Measurements from ENCODE around the gene HSFX4. TPM values are rescaled to one million over a fixed set of nuclear protein-coding genes. Genes with fewer than 3 reads are reported as not detected.
"Not testable (repeated sequence)": the region's sequence is repeated elsewhere in the genome, so short reads cannot be mapped to it uniquely, and the experiment has no call there.

The HSFX4 gene
- total and polyA plus RNA-seq, 4 donors = not detected

DNA sequence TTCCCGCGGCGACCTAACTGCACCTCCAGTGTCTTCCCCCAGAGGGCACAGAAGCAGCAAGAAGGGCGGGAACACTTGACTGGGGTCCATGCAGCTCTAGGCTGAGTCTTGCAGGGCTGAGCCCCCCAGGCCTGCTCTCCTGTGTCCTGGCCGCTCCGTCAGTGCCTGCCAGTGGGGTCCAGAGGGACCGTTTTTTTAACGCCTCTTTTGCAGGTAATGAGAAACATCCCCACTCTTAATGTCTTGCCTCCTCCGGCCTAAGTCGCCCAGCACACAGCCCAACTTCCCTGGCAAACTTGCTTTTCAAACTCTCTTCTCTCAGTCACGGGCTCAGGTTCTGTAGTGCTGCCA lies 11.3 kb downstream of the HSFX4 start:
- 3 to 31% methylated on average over 10 of the region's 11 CpGs for WGBS, 2 donors
- H3K4me3 ChIP-seq (ENCODE audit: low read length in 2 of 2) = not testable (repeated sequence)

DNA sequence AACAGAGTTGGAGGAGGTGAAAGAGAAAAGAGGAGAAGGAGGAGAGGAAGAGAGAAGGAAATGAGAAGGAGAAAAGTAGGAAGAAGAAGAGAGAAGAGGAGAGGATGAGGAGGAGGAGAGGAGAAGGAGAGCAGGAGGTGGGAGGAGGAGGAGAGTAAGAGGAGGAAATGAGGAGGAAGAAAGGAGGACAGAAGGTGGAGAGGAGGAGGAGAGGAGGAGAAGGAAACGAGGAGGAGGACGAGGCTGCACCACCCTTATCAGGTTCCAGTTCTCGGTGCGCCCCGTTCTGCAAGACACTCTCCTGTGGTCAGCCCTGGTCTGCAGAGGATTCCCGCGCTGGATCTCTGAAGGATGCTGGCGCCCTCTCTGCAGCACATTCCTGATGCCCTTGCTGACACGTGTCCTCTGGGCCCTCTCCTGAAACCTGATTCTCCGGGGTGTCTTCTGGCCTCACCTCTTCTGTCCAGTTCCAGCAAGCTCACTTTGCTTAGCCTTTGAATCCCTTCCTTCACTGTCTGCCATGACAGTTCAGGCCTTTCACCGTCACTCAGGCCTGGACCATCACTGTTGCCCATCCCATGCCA lies 15.8 kb downstream of the HSFX4 start:
- ATAC-seq (ENCODE audit: low FRiP score); H3K4me3 ChIP-seq (ENCODE audit: low read length in 2 of 2); H3K27ac ChIP-seq (ENCODE audit: low read depth in 1 of 2, low read length in 2 of 2); H3K4me1 ChIP-seq (ENCODE audit: control insufficient read depth in 1 of 2, insufficient read depth in 2 of 2, low read length in 2 of 2); H3K27me3 ChIP-seq (ENCODE audit: control insufficient read depth in 1 of 2, insufficient read depth in 2 of 2, low read length in 1 of 2); DNase-seq; H3K9me3 ChIP-seq (ENCODE audit: control insufficient read depth, low read length); intact Hi-C loops (cut with DNase I); H3K36me3 ChIP-seq (ENCODE audit: control insufficient read depth in 1 of 2, insufficient read depth in 2 of 2, low read length in 1 of 2): not testable (repeated sequence)
- 81 to 84% methylated on average over 11 of the region's 11 CpGs for WGBS, 2 donors

More for the DNA sequence above, 11.3 kb downstream of the HSFX4 start:
- H3K36me3 ChIP-seq (ENCODE audit: control insufficient read depth in 1 of 2, insufficient read depth in 2 of 2, low read length in 1 of 2); H3K4me1 ChIP-seq (ENCODE audit: control insufficient read depth in 1 of 2, insufficient read depth in 2 of 2, low read length in 2 of 2); H3K27me3 ChIP-seq (ENCODE audit: control insufficient read depth in 1 of 2, insufficient read depth in 2 of 2, low read length in 1 of 2); H3K9me3 ChIP-seq (ENCODE audit: control insufficient read depth, low read length); ATAC-seq (ENCODE audit: low FRiP score); DNase-seq; intact Hi-C loops (cut with DNase I): not testable (repeated sequence)
- peak overlapping the region in 1 of 2 donors; percentile 15 for H3K27ac ChIP-seq (ENCODE audit: low read depth in 1 of 2, low read length in 2 of 2)

GRCh38 chrX:149945820-149946219 lies 16.4 kb downstream of the HSFX4 start:
- H3K36me3 ChIP-seq (ENCODE audit: control insufficient read depth in 1 of 2, insufficient read depth in 2 of 2, low read length in 1 of 2); H3K4me1 ChIP-seq (ENCODE audit: control insufficient read depth in 1 of 2, insufficient read depth in 2 of 2, low read length in 2 of 2); H3K4me3 ChIP-seq (ENCODE audit: low read length in 2 of 2); H3K9me3 ChIP-seq (ENCODE audit: control insufficient read depth, low read length); intact Hi-C loops (cut with DNase I); H3K27me3 ChIP-seq (ENCODE audit: control insufficient read depth in 1 of 2, insufficient read depth in 2 of 2, low read length in 1 of 2); ATAC-seq (ENCODE audit: low FRiP score); DNase-seq; H3K27ac ChIP-seq (ENCODE audit: low read depth in 1 of 2, low read length in 2 of 2): not testable (repeated sequence)
- 83 to 93% methylated on average over 7 to 8 of the region's 9 CpGs for WGBS, 2 donors

DNA sequence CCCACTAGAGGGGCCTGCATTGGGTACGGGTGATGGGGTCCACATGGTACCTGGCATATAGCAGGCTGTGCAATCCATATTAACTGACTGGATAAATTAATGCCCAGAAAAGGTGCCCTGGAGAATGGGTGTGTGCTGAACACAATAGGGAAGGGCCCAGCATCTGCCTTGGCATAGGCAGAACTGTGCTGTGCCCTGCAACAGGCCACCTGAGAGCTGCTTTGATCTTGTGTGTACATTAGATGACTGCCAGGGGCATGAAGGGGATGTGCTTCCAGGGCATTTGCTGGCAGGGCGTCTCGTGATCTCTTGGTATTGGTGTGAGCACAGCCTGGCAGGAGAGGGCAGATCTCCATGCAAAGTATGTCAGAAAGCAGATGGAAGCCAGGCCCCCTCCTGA lies 17.6 kb downstream of the HSFX4 start:
- intact Hi-C loops (cut with DNase I); H3K27me3 ChIP-seq (ENCODE audit: control insufficient read depth in 1 of 2, insufficient read depth in 2 of 2, low read length in 1 of 2); H3K36me3 ChIP-seq (ENCODE audit: control insufficient read depth in 1 of 2, insufficient read depth in 2 of 2, low read length in 1 of 2); H3K4me3 ChIP-seq (ENCODE audit: low read length in 2 of 2); H3K27ac ChIP-seq (ENCODE audit: low read depth in 1 of 2, low read length in 2 of 2); DNase-seq; H3K4me1 ChIP-seq (ENCODE audit: control insufficient read depth in 1 of 2, insufficient read depth in 2 of 2, low read length in 2 of 2); H3K9me3 ChIP-seq (ENCODE audit: control insufficient read depth, low read length); ATAC-seq (ENCODE audit: low FRiP score): not testable (repeated sequence)
- WGBS, 2 donors = no CpG with 5 or more reads among the region's 3 CpGs

DNA sequence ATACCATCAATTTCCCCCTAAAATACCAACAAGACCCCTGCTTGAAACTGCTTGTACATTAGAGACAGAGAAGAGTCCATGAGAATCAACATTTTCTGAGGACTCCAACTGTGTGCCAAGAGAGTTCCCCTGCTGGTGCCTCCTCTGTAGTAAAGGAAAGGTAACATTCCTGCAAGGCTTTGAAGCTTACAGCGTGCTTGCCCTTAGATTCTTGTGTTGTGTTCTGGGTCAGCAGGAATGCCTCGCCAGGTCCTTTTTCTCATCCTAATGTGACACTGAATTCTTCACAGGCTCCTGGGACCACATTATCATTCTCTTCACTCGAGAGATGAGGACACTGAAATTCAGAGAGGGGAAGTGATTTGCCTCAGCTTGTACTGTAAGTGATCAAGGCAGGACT lies 18.6 kb downstream of the HSFX4 start:
- no peaks in the 10 kb centered on the region for H3K27me3 ChIP-seq (ENCODE audit: control insufficient read depth in 1 of 2, insufficient read depth in 2 of 2, low read length in 1 of 2)
- no peaks in the 10 kb centered on the region for H3K36me3 ChIP-seq (ENCODE audit: control insufficient read depth in 1 of 2, insufficient read depth in 2 of 2, low read length in 1 of 2)
- H3K27ac ChIP-seq (ENCODE audit: low read depth in 1 of 2, low read length in 2 of 2) = no peak overlapping the region
- 67 to 90% methylated on average over 3 of the region's 3 CpGs for WGBS, 2 donors
- H3K9me3 ChIP-seq (ENCODE audit: control insufficient read depth, low read length) = no peaks in the 10 kb centered on the region
- no peaks in the 10 kb centered on the region for H3K4me1 ChIP-seq (ENCODE audit: control insufficient read depth in 1 of 2, insufficient read depth in 2 of 2, low read length in 2 of 2)
- no peak overlapping the region for H3K4me3 ChIP-seq (ENCODE audit: low read length in 2 of 2)
- no peak for ATAC-seq (ENCODE audit: low FRiP score)
- intact Hi-C loops (cut with DNase I) = no loop called here
- no peak for DNase-seq

DNA sequence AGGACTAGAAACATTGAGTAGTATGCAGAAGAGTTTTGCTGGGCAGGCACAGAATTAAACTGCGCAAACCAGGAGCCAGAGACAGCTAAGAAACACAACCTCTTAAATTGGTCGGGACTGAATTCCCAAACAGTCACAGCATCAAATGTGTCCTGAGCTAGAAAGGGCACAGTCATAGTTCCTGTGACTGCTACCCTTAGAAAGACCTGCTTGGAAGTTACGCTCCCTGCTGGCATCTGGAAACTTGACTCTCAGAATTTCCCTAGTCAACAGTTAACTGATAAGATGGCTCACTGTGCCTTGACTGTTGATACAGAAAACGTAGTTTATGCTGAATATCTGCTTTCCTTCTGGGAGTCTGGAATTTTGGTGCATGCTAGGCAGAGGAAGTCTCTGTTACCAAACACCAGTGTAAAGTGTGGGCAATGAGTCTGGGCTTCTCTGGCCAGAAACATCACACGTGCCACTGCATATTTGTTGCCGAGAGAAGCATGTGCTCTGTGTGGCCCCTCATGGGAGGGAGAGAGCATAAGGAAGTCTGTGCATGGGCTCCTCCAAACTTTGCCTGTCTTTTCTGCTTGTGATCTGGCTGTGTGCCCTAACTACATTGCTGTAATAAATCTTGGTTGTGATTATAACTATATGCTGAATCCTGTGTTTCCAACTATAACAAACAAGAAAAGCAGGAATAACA lies 20.5 kb downstream of the HSFX4 start:
- WGBS, 2 donors = 17 to 28% methylated on average over 6 of the region's 6 CpGs
- no peak overlapping the region for H3K27ac ChIP-seq (ENCODE audit: low read depth in 1 of 2, low read length in 2 of 2)
- intact Hi-C loops (cut with DNase I) = loop anchor here (5.0 to 10.0 kb wide), 2 partner anchors 412 to 415 kb away; partner anchors contain the start of gene MAMLD1 (in 2 of the 2)
- no peaks in the 10 kb centered on the region for H3K9me3 ChIP-seq (ENCODE audit: control insufficient read depth, low read length)
- H3K27me3 ChIP-seq (ENCODE audit: control insufficient read depth in 1 of 2, insufficient read depth in 2 of 2, low read length in 1 of 2) = no peaks in the 10 kb centered on the region
- no peaks in the 10 kb centered on the region for H3K4me1 ChIP-seq (ENCODE audit: control insufficient read depth in 1 of 2, insufficient read depth in 2 of 2, low read length in 2 of 2)
- ATAC-seq (ENCODE audit: low FRiP score) (peak; percentile 19), DNase-seq (no peak)
- no peaks in the 10 kb centered on the region for H3K36me3 ChIP-seq (ENCODE audit: control insufficient read depth in 1 of 2, insufficient read depth in 2 of 2, low read length in 1 of 2)
- H3K4me3 ChIP-seq (ENCODE audit: low read length in 2 of 2) = no peak overlapping the region

- no peak overlapping the region for H3K27ac ChIP-seq (ENCODE audit: low read depth in 1 of 2, low read length in 2 of 2)
Measured at GRCh38 chrX:149950681-149951080, 21.3 kb downstream of the HSFX4 start.

GRCh38 chrX:149961572-149961971 lies 32.2 kb downstream of the HSFX4 start:
- H3K4me1 ChIP-seq (ENCODE audit: control insufficient read depth in 1 of 2, insufficient read depth in 2 of 2, low read length in 2 of 2) = no peaks in the 10 kb centered on the region
- H3K9me3 ChIP-seq (ENCODE audit: control insufficient read depth, low read length) = no peaks in the 10 kb centered on the region
- intact Hi-C loops (cut with DNase I) = loop anchor here (5.0 kb wide), 2 partner anchors 526 to 626 kb away; no protein-coding TSS in a partner anchor
- H3K27ac ChIP-seq (ENCODE audit: low read depth in 1 of 2, low read length in 2 of 2) = no peak overlapping the region
- DNase-seq (no peak), ATAC-seq (ENCODE audit: low FRiP score) (no peak)
- H3K36me3 ChIP-seq (ENCODE audit: control insufficient read depth in 1 of 2, insufficient read depth in 2 of 2, low read length in 1 of 2) = no peaks in the 10 kb centered on the region
- WGBS, 2 donors = 72 to 86% methylated on average over 2 of the region's 2 CpGs
- H3K27me3 ChIP-seq (ENCODE audit: control insufficient read depth in 1 of 2, insufficient read depth in 2 of 2, low read length in 1 of 2) = no peaks in the 10 kb centered on the region
- H3K4me3 ChIP-seq (ENCODE audit: low read length in 2 of 2) = no peak overlapping the region

More at GRCh38 chrX:149950681-149951080, 21.3 kb downstream of the HSFX4 start:
- Histone ChIP-seq H3K9me3 (ENCODE audit: control insufficient read depth, low read length) (no peaks in the 10 kb centered on the region), H3K4me3 (ENCODE audit: low read length in 2 of 2) (no peak overlapping the region), H3K36me3 (ENCODE audit: control insufficient read depth in 1 of 2, insufficient read depth in 2 of 2, low read length in 1 of 2) (no peaks in the 10 kb centered on the region), H3K27me3 (ENCODE audit: control insufficient read depth in 1 of 2, insufficient read depth in 2 of 2, low read length in 1 of 2) (no peaks in the 10 kb centered on the region), H3K4me1 (ENCODE audit: control insufficient read depth in 1 of 2, insufficient read depth in 2 of 2, low read length in 2 of 2) (no peaks in the 10 kb centered on the region)
- intact Hi-C loops (cut with DNase I) = loop anchor here (5.0 to 10.0 kb wide), 2 partner anchors 412 to 414 kb away; partner anchors contain the start of gene MAMLD1 (in 2 of the 2)
- DNase-seq (no peak), ATAC-seq (ENCODE audit: low FRiP score) (no peak)
- WGBS, 2 donors = 0 to 14% methylated on average over 1 of the region's 1 CpG

DNA sequence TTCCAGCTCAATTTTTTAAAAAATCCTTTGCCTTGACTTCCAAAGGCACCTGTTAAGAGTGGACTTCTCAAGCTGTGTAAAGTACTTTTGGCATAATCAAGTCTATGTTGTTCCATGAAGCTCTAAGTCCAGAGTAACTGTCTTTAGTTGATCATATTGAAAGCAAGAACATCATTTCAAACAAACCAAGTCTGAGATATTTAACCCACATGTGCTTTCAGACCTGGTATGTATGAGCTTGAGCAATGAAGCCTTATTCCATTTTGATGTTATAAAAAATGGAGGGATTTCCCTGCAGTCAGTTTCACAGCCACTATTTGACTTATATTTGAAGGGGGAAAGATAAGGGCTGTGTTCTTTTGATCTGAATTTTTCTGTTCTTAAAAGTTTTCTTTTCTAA lies 32.6 kb downstream of the HSFX4 start:
- intact Hi-C loops (cut with DNase I) = loop anchor here (5.0 kb wide), 2 partner anchors 525 to 625 kb away; no protein-coding TSS in a partner anchor
- Histone ChIP-seq H3K4me1 (ENCODE audit: control insufficient read depth in 1 of 2, insufficient read depth in 2 of 2, low read length in 2 of 2) (no peaks in the 10 kb centered on the region), H3K4me3 (ENCODE audit: low read length in 2 of 2) (no peak overlapping the region), H3K9me3 (ENCODE audit: control insufficient read depth, low read length) (no peaks in the 10 kb centered on the region), H3K36me3 (ENCODE audit: control insufficient read depth in 1 of 2, insufficient read depth in 2 of 2, low read length in 1 of 2) (no peaks in the 10 kb centered on the region), H3K27ac (ENCODE audit: low read depth in 1 of 2, low read length in 2 of 2) (no peak overlapping the region), H3K27me3 (ENCODE audit: control insufficient read depth in 1 of 2, insufficient read depth in 2 of 2, low read length in 1 of 2) (no peaks in the 10 kb centered on the region)
- ATAC-seq (ENCODE audit: low FRiP score) (no peak), DNase-seq (no peak)

Data from aorta (tissue), 5 donors.